Neural progenitor cell (in vitro differentiated cells): ENCODE measurements around the gene SLC35E1. TPM values are rescaled to one million over a fixed set of nuclear protein-coding genes. Genes with fewer than 3 reads are reported as not detected.

Source experiments
- DNase-seq: peaks from one replicate; pipeline ENCODE4 v3.0.0-alpha.2; 2016; ENCODE audit warnings: low spot score
- H2AFZ ChIP-seq: fragments of 200-600 bp; sonication (generic); replicated peaks from 2 replicates; pipeline ENCODE4 v1.6.1; 2016; ENCODE audit warnings: antibody characterized with exemption
- H3F3A ChIP-seq: fragments of 200-600 bp; sonication (generic); 2 replicates; pipeline ENCODE4 v1.6.1; 2016; ENCODE audit warnings: antibody characterized with exemption, low read depth
- H3K27ac ChIP-seq: fragments of 200-600 bp; sonication (generic); 2 replicates; pipeline ENCODE4 v1.5.1; 2016; ENCODE audit warnings: mild to moderate bottlenecking
- H3K27me3 ChIP-seq: fragments of 200-600 bp; sonication (generic); 2 replicates; pipeline ENCODE4 v1.6.1; 2016; ENCODE audit warnings: mild to moderate bottlenecking, moderate library complexity
- H3K36me3 ChIP-seq: fragments of 200-600 bp; sonication (generic); 2 replicates; pipeline ENCODE4 v1.5.1; 2016
- H3K4me1 ChIP-seq: fragments of 200-600 bp; sonication (generic); 2 replicates; pipeline ENCODE4 v1.6.1; 2016; ENCODE audit warnings: mixed run types
- H3K4me2 ChIP-seq: fragments of 200-600 bp; sonication (generic); 2 replicates; pipeline ENCODE4 v1.6.1; 2016
- H3K4me3 ChIP-seq: fragments of 200-600 bp; sonication (generic); 2 replicates; pipeline ENCODE4 v1.5.1; 2016
- H3K79me2 ChIP-seq: fragments of 200-600 bp; sonication (generic); 2 replicates; pipeline ENCODE4 v1.6.1; 2016; ENCODE audit warnings: low read depth
- H3K9ac ChIP-seq: fragments of 200-600 bp; sonication (generic); 2 replicates; pipeline ENCODE4 v1.6.1; 2016
- H3K9me3 ChIP-seq: fragments of 200-600 bp; sonication (generic); 2 replicates; pipeline ENCODE4 v1.5.1; 2016; ENCODE audit warnings: low read depth
- H4K20me1 ChIP-seq: fragments of 200-600 bp; sonication (generic); 2 replicates; pipeline ENCODE4 v1.6.1; 2016; ENCODE audit warnings: low read depth
- H3K27ac Mint-ChIP-seq: 3 replicates; pipeline ENCODE4 v1.8.0; 2021; ENCODE audit warnings: mixed read lengths
- H3K27me3 Mint-ChIP-seq: 2 replicates; pipeline ENCODE4 v1.8.0; 2022; ENCODE audit warnings: low read depth, mild to moderate bottlenecking, inconsistent platforms, moderate library complexity, mixed read lengths; ENCODE audit not compliant: insufficient read depth
- H3K36me3 Mint-ChIP-seq: 3 replicates; pipeline ENCODE4 v1.8.0; 2021; ENCODE audit warnings: mixed read lengths
- H3K4me1 Mint-ChIP-seq: 3 replicates; pipeline ENCODE4 v1.8.0; 2021; ENCODE audit warnings: mixed read lengths
- H3K4me3 Mint-ChIP-seq: 3 replicates; pipeline ENCODE4 v1.8.0; 2021; ENCODE audit warnings: mild to moderate bottlenecking, moderate library complexity, mixed read lengths
- H3K9me3 Mint-ChIP-seq: 3 replicates; pipeline ENCODE4 v1.8.0; 2020; ENCODE audit warnings: mixed read lengths
- EZH2 ChIP-seq: fragments of 200-600 bp; sonication (generic); IDR thresholded peaks from 2 replicates; pipeline ENCODE4 v1.6.1; 2017; ENCODE audit warnings: antibody characterized with exemption, mild to moderate bottlenecking, moderate library complexity
- EZH2phosphoT487 ChIP-seq: fragments of 200-600 bp; sonication (generic); IDR thresholded peaks from 2 replicates; pipeline ENCODE4 v1.6.1; 2017; ENCODE audit warnings: antibody characterized with exemption
- total RNA-seq: library from RNA; depleted of rRNA; stranded (reverse); fragments of >200 nt; gene quantifications from 2 replicates; pipeline ENCODE4 v1.2.3, GENCODE V29; 2015; ENCODE audit warnings: low replicate concordance
- TF ChIP-seq, protein P1 (sequence below): fragments of 200-600 bp; sonication (generic); IDR thresholded peaks from 2 replicates; pipeline ENCODE4 v1.5.1; 2017; ENCODE audit warnings: antibody characterized with exemption, mild to moderate bottlenecking

The SLC35E1 gene
- total RNA-seq, 1 donor from 2014 or later = 16.4 TPM

DNA sequence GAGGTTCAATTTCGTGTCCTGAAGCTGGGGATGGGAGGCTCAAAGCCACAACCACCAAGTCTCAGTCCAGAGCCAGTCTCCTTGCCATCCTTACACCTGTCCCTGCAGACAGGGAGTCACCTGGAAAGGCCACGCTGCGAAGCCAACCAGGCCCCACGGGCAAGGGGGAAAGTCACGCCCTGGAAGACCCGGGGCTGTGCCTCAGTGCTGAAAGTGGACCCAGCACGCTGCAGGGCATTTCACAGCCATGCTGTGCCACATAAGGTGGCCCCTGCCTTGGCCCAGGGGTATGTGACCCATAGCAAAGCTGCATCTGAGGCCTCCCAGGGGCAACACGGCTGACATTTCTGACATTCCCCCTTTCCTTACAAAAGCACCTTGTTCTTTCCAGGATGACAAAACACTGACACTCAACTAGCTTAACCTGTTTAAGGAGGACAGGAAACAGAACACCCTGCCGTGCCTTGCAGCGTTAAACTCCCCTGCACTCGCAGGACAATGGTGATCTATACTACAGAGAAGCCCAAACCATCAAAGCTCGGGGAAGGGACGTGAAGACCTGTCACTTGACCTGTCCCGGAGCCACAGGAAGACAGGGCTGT is 44.8 kb downstream of the SLC35E1 start:
- Mint-ChIP-seq H3K27ac (no peak overlapping the region), H3K9me3 (no peaks in the 10 kb centered on the region), H3K27me3 (peaks cover 2% of the 10 kb centered on the region), H3K4me1 (no peaks in the 10 kb centered on the region), H3K4me3 (no peak overlapping the region), H3K36me3 (peaks cover 16% of the 10 kb centered on the region)
- H4K20me1 ChIP-seq = peaks cover 3% of the 10 kb centered on the region
- no peak overlapping the region for H3K4me2 ChIP-seq
- no peaks in the 10 kb centered on the region for H3K27me3 ChIP-seq
- H3K36me3 ChIP-seq = no peaks in the 10 kb centered on the region
- H3K27ac ChIP-seq = no peak overlapping the region
- no peaks in the 10 kb centered on the region for H3K9me3 ChIP-seq
- no peaks in the 10 kb centered on the region for H3F3A ChIP-seq
- no peak overlapping the region for H2AFZ ChIP-seq
- no peaks in the 10 kb centered on the region for H3K79me2 ChIP-seq
- no peaks in the 10 kb centered on the region for H3K4me1 ChIP-seq
- no peak for DNase-seq
- TF ChIP-seq EZH2phosphoT487 (no peak), EZH2 (no peak)
- TF ChIP-seq, protein P1, sequence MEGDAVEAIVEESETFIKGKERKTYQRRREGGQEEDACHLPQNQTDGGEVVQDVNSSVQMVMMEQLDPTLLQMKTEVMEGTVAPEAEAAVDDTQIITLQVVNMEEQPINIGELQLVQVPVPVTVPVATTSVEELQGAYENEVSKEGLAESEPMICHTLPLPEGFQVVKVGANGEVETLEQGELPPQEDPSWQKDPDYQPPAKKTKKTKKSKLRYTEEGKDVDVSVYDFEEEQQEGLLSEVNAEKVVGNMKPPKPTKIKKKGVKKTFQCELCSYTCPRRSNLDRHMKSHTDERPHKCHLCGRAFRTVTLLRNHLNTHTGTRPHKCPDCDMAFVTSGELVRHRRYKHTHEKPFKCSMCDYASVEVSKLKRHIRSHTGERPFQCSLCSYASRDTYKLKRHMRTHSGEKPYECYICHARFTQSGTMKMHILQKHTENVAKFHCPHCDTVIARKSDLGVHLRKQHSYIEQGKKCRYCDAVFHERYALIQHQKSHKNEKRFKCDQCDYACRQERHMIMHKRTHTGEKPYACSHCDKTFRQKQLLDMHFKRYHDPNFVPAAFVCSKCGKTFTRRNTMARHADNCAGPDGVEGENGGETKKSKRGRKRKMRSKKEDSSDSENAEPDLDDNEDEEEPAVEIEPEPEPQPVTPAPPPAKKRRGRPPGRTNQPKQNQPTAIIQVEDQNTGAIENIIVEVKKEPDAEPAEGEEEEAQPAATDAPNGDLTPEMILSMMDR = no peak
- H3K4me3 ChIP-seq = no peak overlapping the region
- no peak overlapping the region for H3K9ac ChIP-seq

DNA sequence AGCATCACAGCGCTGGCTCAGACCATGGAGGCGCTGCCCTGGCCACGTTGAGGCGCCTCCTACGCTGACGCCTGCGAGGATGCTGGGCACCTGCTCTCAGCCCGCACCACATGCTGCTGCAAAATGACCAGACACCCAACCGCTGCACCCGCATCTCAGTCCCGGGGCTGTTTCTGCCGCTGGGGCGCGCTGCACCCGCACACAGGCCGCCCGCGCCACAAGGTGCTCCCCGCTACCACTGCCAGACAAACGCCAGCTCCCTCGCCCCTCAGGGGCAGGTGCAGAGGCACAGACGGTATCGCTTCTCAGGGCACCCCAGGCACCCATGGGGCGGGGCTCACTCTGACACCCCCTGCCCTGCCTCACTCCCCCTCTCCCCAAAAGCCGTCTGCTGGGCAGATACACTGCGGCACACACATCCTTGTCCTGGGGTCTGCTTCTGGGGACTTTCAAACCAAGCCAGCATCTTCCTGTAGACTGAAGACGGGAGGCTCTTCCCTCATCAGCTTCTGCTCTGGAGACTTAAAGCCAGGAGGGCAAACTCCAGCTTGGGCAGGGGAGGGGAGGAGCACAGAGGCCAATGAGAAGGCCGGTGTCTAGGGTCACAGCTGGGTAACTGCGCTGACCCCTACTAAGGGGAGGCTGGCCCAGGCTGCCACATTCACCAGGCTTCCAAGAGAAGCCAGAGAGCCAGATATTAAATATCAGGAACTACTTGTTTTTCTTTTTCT is 46.3 kb downstream of the SLC35E1 start:
- no peaks in the 10 kb centered on the region for H3K79me2 ChIP-seq
- no peaks in the 10 kb centered on the region for H3K27me3 ChIP-seq
- no peak overlapping the region for H3K4me3 Mint-ChIP-seq
- TF ChIP-seq, protein P1 = no peak
- no peak for TF ChIP-seq EZH2phosphoT487
- H3K27ac ChIP-seq = no peak overlapping the region
- H3K9me3 ChIP-seq = no peaks in the 10 kb centered on the region
- H3K27me3 Mint-ChIP-seq = no peaks in the 10 kb centered on the region
- no peaks in the 10 kb centered on the region for H3K4me1 Mint-ChIP-seq
- no peaks in the 10 kb centered on the region for H3F3A ChIP-seq
- H3K9me3 Mint-ChIP-seq = no peaks in the 10 kb centered on the region
- H3K9ac ChIP-seq = no peak overlapping the region
- no peaks in the 10 kb centered on the region for H3K4me1 ChIP-seq
- H3K27ac Mint-ChIP-seq = no peak overlapping the region
- H4K20me1 ChIP-seq = peaks cover 3% of the 10 kb centered on the region
- no peaks in the 10 kb centered on the region for H3K36me3 ChIP-seq
- no peak for DNase-seq
- no peak overlapping the region for H3K4me2 ChIP-seq
- no peak overlapping the region for H3K4me3 ChIP-seq
- H3K36me3 Mint-ChIP-seq = peaks cover 10% of the 10 kb centered on the region
- H2AFZ ChIP-seq = no peak overlapping the region

DNA sequence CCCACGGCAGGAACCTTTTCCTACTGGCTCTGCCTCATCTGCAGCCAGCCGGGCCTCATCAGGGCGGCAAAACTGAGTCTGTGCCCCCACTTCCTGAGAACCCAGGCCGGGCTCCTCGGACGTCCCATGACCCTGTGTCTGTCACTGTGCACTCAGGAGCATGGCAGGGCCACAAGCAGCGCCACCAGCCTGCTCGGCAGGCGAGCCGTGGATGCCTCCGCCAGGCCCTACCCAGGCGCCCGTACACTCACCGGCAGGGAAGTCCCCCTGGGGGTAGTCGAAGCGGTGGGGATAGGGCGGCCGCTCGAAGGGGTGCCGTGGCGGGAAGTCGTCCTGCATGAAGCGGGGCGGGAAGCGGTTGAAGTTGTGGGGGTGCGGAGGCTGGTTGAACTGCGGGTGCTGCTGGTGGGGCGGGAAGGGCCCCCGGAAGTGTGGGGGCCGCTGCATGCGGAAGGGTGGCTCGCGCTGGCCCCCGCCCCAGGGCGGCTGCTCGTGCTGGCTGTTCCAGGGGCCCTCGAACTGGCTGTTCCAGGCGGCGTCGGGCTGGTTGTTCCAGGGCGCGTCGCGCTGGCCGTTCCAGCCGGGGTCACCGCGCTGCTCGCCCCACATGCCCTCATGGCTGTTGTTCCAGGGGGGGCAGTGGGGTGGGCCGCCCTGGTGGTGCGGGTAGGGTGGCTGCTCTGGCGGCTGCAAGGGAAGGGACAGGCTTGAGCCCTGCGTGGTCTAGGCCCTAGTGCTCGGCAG is 47.1 kb downstream of the SLC35E1 start:
- Mint-ChIP-seq H3K4me1 (no peaks in the 10 kb centered on the region), H3K9me3 (no peaks in the 10 kb centered on the region), H3K4me3 (no peak overlapping the region), H3K27ac (no peak overlapping the region), H3K36me3 (peaks cover 14% of the 10 kb centered on the region), H3K27me3 (no peaks in the 10 kb centered on the region)
- no peaks in the 10 kb centered on the region for H3K27me3 ChIP-seq
- no peaks in the 10 kb centered on the region for H3F3A ChIP-seq
- H3K4me1 ChIP-seq = no peaks in the 10 kb centered on the region
- no peak overlapping the region for H3K27ac ChIP-seq
- no peak for TF ChIP-seq EZH2
- TF ChIP-seq, protein P1 = no peak
- TF ChIP-seq EZH2phosphoT487 = no peak
- no peak overlapping the region for H3K4me3 ChIP-seq
- no peaks in the 10 kb centered on the region for H3K79me2 ChIP-seq
- H2AFZ ChIP-seq = no peak overlapping the region
- no peak overlapping the region for H3K9ac ChIP-seq
- H3K36me3 ChIP-seq = no peaks in the 10 kb centered on the region
- peaks cover 3% of the 10 kb centered on the region for H4K20me1 ChIP-seq
- DNase-seq = no peak
- no peak overlapping the region for H3K4me2 ChIP-seq
- no peaks in the 10 kb centered on the region for H3K9me3 ChIP-seq
